ENCODE results near the gene KRTAP2-3.

The KRTAP2-3 gene

GRCh38 chr17:41016578-41017215 is 43.2 kb downstream of the KRTAP2-3 start:
- TF ChIP-seq, protein P1, sequence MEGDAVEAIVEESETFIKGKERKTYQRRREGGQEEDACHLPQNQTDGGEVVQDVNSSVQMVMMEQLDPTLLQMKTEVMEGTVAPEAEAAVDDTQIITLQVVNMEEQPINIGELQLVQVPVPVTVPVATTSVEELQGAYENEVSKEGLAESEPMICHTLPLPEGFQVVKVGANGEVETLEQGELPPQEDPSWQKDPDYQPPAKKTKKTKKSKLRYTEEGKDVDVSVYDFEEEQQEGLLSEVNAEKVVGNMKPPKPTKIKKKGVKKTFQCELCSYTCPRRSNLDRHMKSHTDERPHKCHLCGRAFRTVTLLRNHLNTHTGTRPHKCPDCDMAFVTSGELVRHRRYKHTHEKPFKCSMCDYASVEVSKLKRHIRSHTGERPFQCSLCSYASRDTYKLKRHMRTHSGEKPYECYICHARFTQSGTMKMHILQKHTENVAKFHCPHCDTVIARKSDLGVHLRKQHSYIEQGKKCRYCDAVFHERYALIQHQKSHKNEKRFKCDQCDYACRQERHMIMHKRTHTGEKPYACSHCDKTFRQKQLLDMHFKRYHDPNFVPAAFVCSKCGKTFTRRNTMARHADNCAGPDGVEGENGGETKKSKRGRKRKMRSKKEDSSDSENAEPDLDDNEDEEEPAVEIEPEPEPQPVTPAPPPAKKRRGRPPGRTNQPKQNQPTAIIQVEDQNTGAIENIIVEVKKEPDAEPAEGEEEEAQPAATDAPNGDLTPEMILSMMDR (conservative IDR thresholded peaks at IDR 0.05; ENCODE audit: low read length): no peak
- no peak overlapping the region for H3K4me3 ChIP-seq (ENCODE audit: low read length)

GRCh38 chr17:41015454-41015853 is 44.5 kb downstream of the KRTAP2-3 start:
- H3K4me3 ChIP-seq (ENCODE audit: low read length): no peak overlapping the region
- TF ChIP-seq, protein P1 (conservative IDR thresholded peaks at IDR 0.05; ENCODE audit: low read length): no peak
- no peak for DNase-seq (ENCODE audit: low read depth)

More at GRCh38 chr17:41016578-41017215, 43.2 kb downstream of the KRTAP2-3 start:
- DNase-seq (ENCODE audit: low read depth): no peak

DNA sequence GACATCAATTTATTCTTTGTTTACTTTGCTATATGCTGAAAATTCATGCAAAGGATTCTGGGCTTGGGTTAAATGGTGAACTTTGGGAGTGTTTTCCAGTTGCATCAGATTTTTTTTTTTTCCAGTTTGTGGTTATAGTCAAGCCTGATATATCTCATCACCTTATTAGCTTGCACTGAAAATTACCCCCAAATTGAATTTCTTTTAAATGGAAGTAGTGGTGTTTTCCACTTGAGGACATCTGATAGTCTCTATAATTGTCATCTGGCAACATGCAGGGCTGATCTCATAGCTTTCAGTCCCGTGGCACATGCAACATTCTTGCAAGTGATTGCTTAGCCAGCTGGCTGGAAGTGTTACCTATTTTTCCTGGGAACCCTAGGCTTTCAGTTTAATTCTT is 46.3 kb downstream of the KRTAP2-3 start:
- TF ChIP-seq, protein P1 (conservative IDR thresholded peaks at IDR 0.05; ENCODE audit: low read length): no peak
- DNase-seq (ENCODE audit: low read depth): peak; percentile 83
- no peak overlapping the region for H3K4me3 ChIP-seq (ENCODE audit: low read length)

DNA sequence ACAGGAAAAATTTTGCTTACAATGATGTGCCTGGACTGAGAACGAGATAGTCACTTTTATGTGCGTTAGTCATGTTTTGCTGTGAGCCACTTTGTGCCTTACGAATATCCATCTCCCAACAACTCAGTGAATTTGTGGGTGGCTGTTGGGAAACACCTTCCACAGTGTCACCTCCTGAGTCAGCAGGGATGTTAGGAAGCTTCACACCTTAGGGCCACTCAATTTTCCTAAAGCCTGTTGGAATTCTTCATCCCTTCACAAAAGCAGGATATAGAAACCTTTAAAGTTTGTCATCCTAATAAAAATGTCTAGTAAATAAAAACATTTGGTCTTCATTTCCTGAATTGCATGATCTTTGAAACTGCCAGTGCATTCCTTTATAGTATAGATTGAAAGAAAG is 46.7 kb downstream of the KRTAP2-3 start:
- DNase-seq (ENCODE audit: low read depth): peak; percentile 47
- H3K4me3 ChIP-seq (ENCODE audit: low read length): no peak overlapping the region
- TF ChIP-seq, protein P1 (conservative IDR thresholded peaks at IDR 0.05; ENCODE audit: low read length): no peak

DNA sequence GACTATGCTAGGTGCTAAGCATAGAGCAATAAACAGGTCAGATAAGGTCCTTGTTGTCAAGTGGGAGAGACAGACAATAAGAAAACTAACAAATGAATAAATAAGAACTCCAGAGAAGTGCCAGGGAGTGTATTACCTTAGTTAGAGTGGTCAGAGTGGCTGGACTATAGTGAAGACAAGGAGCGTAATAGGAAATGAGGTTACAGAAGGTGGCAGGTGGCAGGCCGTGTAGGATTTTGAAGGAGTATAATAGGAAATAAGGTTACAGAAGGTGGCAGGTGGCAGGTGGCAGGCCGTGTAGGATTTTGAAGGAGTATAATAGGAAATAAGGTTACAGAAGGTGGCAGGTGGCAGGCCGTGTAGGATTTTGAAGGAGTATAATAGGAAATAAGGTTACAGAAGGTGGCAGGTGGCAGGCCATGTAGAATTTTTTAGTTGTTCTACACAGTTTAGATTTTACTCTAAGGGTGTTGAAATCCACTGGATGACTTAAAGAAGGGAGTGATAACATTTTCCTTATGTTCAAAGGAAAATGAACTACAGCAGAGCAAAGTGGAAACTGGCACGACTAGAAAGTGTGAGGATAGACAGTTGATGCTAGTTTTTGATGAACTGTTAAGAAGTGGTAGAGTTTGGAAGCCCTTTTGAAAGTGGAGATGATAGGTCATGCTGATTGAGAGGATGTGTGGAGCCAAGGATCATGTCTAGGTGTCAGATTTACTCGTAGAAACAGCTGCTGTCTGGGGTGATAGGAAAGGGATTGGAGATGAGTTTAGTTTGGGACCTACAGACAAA is 47.4 kb downstream of the KRTAP2-3 start:
- H3K4me3 ChIP-seq (ENCODE audit: low read length): no peak overlapping the region
- TF ChIP-seq, protein P1 (conservative IDR thresholded peaks at IDR 0.05; ENCODE audit: low read length): no peak
- no peak for DNase-seq (ENCODE audit: low read depth)

GRCh38 chr17:41010441-41010840 is 49.5 kb downstream of the KRTAP2-3 start:
- H3K4me3 ChIP-seq (ENCODE audit: low read length): no peak overlapping the region
- TF ChIP-seq, protein P1 (conservative IDR thresholded peaks at IDR 0.05; ENCODE audit: low read length): no peak
- peak; percentile 39 for DNase-seq (ENCODE audit: low read depth)

GRCh38 chr17:41009936-41010335 is 50.0 kb downstream of the KRTAP2-3 start:
- DNase-seq (ENCODE audit: low read depth): no peak

More at GRCh38 chr17:41009936-41010335, 50.0 kb downstream of the KRTAP2-3 start:
- TF ChIP-seq, protein P1 (conservative IDR thresholded peaks at IDR 0.05; ENCODE audit: low read length): no peak
- no peak overlapping the region for H3K4me3 ChIP-seq (ENCODE audit: low read length)

Measured in AG10803 (cell line).